Upper lobe of left lung (tissue), 6 donors: ENCODE measurements around the gene WDR26. TPM values are rescaled to one million over a fixed set of nuclear protein-coding genes. Genes with fewer than 3 reads are reported as not detected.
A peak's percentile ranks its signal among the peaks of the same experiment; 100 is the strongest.
"Not testable (repeated sequence)": the region's sequence is repeated elsewhere in the genome, so short reads cannot be mapped to it uniquely, and the experiment has no call there.

ENCODE experiments used
- ATAC-seq, 2 donors: fragments of 200-7000 bp; cut with Tn5 transposase; one replicate each; pipeline ENCODE4 v1.9.1; 2022; ENCODE audit warnings: mild to moderate bottlenecking in 2 of 2, moderate library complexity in 2 of 2; ENCODE audit not compliant: low FRiP score in 2 of 2
- DNase-seq, 2 donors: peaks; one replicate each; pipeline ENCODE4 v3.0.0-alpha.2; 2019 to 2020
- H3K27ac ChIP-seq, 4 donors: fragments of 200-600 bp; sonication (generic); one replicate each; pipeline ENCODE4 v1.5.1; 2016 to 2019
- H3K27me3 ChIP-seq, 4 donors: fragments of 200-600 bp; sonication (generic); one replicate each; pipeline ENCODE4 v1.5.1; 2017 to 2019
- H3K36me3 ChIP-seq, 4 donors: fragments of 200-600 bp; sonication (generic); one replicate each; pipeline ENCODE4 v1.5.1; 2016 to 2019
- H3K4me1 ChIP-seq, 4 donors: fragments of 200-600 bp; sonication (generic); one replicate each; pipeline ENCODE4 v1.5.1; 2018 to 2019
- H3K4me3 ChIP-seq, 4 donors: fragments of 200-600 bp; sonication (generic); one replicate each; pipeline ENCODE4 v1.5.1; 2017 to 2019; ENCODE audit warnings: mild to moderate bottlenecking in 2 of 4, moderate library complexity in 1 of 4
- H3K9me3 ChIP-seq, 4 donors: fragments of 200-600 bp; sonication (generic); one replicate each; pipeline ENCODE4 v1.5.1; 2018 to 2019
- EP300 ChIP-seq, 4 donors: sonication (generic); formaldehyde crosslinking; IDR thresholded peaks; one replicate each; pipeline ENCODE4 v1.5.1; 2017; ENCODE audit warnings: antibody characterized with exemption in 4 of 4, control low read depth in 2 of 4
- POLR2A ChIP-seq, 4 donors: fragments of 450-650 bp; IDR thresholded peaks; one replicate each; pipeline ENCODE4 v1.5.1; 2016 to 2017; ENCODE audit warnings: antibody characterized with exemption in 4 of 4, mild to moderate bottlenecking in 2 of 4
- POLR2AphosphoS5 ChIP-seq, 2 donors: sonication (generic); formaldehyde crosslinking; IDR thresholded peaks; one replicate each; pipeline ENCODE4 v1.5.1; 2017; ENCODE audit warnings: antibody characterized with exemption in 2 of 2
- WGBS, 2 donors: methylation state at CpG; one replicate each; pipeline ENCODE4 v1.1.5; 2017 to 2018; 5-methylcytosine and 5-hydroxymethylcytosine counted together
- total RNA-seq, 6 donors: library from RNA; depleted of rRNA in 4 of 6; stranded (reverse); fragments of >200 nt in 4 of 6; gene quantifications; one replicate each; pipeline versions ENCODE4 v1.1.0 to v1.2.1, GENCODE V29; 2016 to 2021
- TF ChIP-seq, protein P1 (sequence below), 6 experiments: fragments of 450-650 bp in 4 of 6; fragments of 200-600 bp in 2 of 6; sonication (generic) in 2 of 6; IDR thresholded peaks; one replicate each; pipeline ENCODE4 v1.5.1; 2016 to 2019; ENCODE audit warnings: antibody characterized with exemption in 6 of 6
- donor health status: DM: no; HTN: no; CAD: no; lungs with moderate emphysema.
- donor health status: DM: no; HTN: yes; CAD: no; lungs with severe emphysema.

WDR26 gene
- total RNA-seq, 6 donors from 2014 or later = 75.8 to 145 (median 91.2) TPM

DNA sequence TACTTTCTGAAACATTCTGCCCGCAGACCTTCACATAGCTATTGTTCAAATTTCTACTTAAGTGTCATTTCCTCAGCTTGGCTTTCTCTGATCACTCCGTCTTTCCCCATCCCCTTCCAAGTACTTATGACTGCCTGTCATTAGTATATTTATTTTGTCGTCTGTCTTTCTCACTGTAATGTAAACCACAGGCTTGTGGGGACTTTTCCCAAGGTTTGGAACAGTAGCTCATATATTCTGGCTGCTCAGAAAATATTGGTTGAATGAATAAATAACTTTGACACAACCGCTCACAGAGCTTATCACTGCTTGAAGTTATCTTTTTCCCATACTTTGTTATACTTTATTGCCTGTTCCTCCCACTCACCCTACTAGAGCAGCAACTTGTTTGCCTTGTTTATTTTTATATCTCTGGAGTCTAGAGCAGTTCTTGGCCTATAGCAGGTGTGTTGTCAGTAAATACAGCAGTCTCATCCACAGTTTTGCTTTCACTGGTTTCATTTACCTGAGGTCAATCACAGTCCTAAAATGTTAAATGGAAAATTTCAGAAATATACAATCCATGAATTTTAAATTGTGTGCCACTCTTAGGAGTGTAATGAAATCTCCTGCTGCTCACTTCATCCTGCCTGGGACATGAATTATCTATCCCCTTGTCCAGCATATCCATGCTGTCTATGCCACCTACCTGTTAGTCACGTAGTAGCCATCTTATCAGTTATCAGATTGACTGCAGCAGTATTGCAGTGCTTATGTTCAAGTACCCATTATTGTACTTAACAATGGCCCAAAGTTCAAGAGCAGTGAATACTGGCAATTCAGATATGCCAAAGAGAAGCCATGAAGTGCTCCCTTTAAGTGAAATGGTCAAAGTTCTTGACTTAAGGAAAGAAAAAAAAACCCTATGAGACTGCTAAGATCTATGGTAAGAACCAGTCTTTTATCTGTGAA lies 80.3 kb downstream of the WDR26 start:
- H3K27ac ChIP-seq = no peak overlapping the region
- H3K9me3 ChIP-seq = no peaks in the 10 kb centered on the region
- WGBS, 2 donors = 56 to 63% methylated on average over 5 of the region's 5 CpGs
- no peaks in the 10 kb centered on the region for H3K27me3 ChIP-seq
- ATAC-seq (no peak), DNase-seq (no peak)
- H3K4me1 ChIP-seq = peaks cover 14 to 22% (median 18%) of the 10 kb centered on the region in 4 donors
- TF ChIP-seq EP300 (IDR thresholded peaks at IDR 0.05) (no peak), POLR2A (IDR thresholded peaks at IDR 0.05) (no peak)
- TF ChIP-seq, protein P1, sequence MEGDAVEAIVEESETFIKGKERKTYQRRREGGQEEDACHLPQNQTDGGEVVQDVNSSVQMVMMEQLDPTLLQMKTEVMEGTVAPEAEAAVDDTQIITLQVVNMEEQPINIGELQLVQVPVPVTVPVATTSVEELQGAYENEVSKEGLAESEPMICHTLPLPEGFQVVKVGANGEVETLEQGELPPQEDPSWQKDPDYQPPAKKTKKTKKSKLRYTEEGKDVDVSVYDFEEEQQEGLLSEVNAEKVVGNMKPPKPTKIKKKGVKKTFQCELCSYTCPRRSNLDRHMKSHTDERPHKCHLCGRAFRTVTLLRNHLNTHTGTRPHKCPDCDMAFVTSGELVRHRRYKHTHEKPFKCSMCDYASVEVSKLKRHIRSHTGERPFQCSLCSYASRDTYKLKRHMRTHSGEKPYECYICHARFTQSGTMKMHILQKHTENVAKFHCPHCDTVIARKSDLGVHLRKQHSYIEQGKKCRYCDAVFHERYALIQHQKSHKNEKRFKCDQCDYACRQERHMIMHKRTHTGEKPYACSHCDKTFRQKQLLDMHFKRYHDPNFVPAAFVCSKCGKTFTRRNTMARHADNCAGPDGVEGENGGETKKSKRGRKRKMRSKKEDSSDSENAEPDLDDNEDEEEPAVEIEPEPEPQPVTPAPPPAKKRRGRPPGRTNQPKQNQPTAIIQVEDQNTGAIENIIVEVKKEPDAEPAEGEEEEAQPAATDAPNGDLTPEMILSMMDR (IDR thresholded peaks at IDR 0.05) = no peak
- no peaks in the 10 kb centered on the region for H3K36me3 ChIP-seq
- H3K4me3 ChIP-seq = no peak overlapping the region

GRCh38 chr1:224352436-224353085 lies 82.0 kb downstream of the WDR26 start:
- DNase-seq = peak in 1 of 2 donors; percentile 75
- 92 to 96% methylated on average over 9 to 47 of the region's 49 CpGs for WGBS, 2 donors
- H3K36me3 ChIP-seq, ATAC-seq, H3K9me3 ChIP-seq, H3K4me3 ChIP-seq, H3K4me1 ChIP-seq, H3K27ac ChIP-seq, H3K27me3 ChIP-seq: not testable (repeated sequence)

DNA sequence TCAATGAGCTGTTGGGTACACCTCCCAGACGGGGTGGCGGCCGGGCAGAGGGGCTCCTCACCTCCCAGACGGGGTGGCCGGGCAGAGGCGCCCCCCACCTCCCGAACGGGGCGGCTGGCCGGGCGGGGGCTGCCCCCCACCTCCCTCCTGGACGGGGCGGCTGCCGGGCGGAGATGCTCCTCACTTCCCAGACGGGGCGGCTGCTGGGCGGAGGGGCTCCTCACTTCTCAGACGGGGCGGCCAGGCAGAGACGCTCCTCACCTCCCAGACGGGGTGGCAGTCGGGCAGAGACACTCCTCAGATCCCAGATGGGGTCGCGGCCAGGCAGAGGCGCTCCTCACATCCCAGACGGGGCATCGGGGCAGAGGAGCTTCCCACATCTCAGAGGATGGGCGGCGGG lies 84.9 kb downstream of the WDR26 start:
- H3K36me3 ChIP-seq, H3K9me3 ChIP-seq, ATAC-seq, H3K4me3 ChIP-seq, H3K27ac ChIP-seq, H3K4me1 ChIP-seq, H3K27me3 ChIP-seq: not testable (repeated sequence)
- DNase-seq = peak in 1 of 2 donors; percentile 72
- 91 to 94% methylated on average over 7 to 30 of the region's 30 CpGs for WGBS, 2 donors

- 67 to 70% methylated on average over 2 of the region's 2 CpGs for WGBS, 2 donors
- Histone ChIP-seq H3K27ac (no peak overlapping the region), H3K4me1 (no peaks in the 10 kb centered on the region), H3K36me3 (no peaks in the 10 kb centered on the region), H3K27me3 (no peaks in the 10 kb centered on the region), H3K9me3 (peaks cover 13 to 17% (median 15%) of the 10 kb centered on the region in 4 donors), H3K4me3 (no peak overlapping the region)
- TF ChIP-seq, protein P1 (IDR thresholded peaks at IDR 0.05) = no peak
- TF ChIP-seq POLR2AphosphoS5 (IDR thresholded peaks at IDR 0.05) (no peak), POLR2A (IDR thresholded peaks at IDR 0.05) (no peak), EP300 (IDR thresholded peaks at IDR 0.05) (no peak)
- DNase-seq (no peak), ATAC-seq (no peak)
Observed at GRCh38 chr1:224348137-224348536, 86.5 kb downstream of the WDR26 start.

GRCh38 chr1:224343679-224344078 lies 90.9 kb downstream of the WDR26 start:
- DNase-seq (no peak), ATAC-seq (no peak)
- 49% methylated on average over 3 of the region's 3 CpGs for WGBS, 2 donors
- Histone ChIP-seq H3K36me3 (no peaks in the 10 kb centered on the region), H3K27ac (no peak overlapping the region), H3K4me3 (no peak overlapping the region), H3K4me1 (peaks cover 0 to 9% (median 5%) of the 10 kb centered on the region in 4 donors), H3K27me3 (no peaks in the 10 kb centered on the region), H3K9me3 (peaks cover 14 to 21% (median 20%) of the 10 kb centered on the region in 4 donors)
- TF ChIP-seq, protein P1 (IDR thresholded peaks at IDR 0.05) = no peak
- TF ChIP-seq POLR2AphosphoS5 (IDR thresholded peaks at IDR 0.05) = no peak
- TF ChIP-seq POLR2A (IDR thresholded peaks at IDR 0.05) = no peak
- no peak for TF ChIP-seq EP300 (IDR thresholded peaks at IDR 0.05)
